Measurements from ENCODE around the gene POLG.

POLG gene

DNA sequence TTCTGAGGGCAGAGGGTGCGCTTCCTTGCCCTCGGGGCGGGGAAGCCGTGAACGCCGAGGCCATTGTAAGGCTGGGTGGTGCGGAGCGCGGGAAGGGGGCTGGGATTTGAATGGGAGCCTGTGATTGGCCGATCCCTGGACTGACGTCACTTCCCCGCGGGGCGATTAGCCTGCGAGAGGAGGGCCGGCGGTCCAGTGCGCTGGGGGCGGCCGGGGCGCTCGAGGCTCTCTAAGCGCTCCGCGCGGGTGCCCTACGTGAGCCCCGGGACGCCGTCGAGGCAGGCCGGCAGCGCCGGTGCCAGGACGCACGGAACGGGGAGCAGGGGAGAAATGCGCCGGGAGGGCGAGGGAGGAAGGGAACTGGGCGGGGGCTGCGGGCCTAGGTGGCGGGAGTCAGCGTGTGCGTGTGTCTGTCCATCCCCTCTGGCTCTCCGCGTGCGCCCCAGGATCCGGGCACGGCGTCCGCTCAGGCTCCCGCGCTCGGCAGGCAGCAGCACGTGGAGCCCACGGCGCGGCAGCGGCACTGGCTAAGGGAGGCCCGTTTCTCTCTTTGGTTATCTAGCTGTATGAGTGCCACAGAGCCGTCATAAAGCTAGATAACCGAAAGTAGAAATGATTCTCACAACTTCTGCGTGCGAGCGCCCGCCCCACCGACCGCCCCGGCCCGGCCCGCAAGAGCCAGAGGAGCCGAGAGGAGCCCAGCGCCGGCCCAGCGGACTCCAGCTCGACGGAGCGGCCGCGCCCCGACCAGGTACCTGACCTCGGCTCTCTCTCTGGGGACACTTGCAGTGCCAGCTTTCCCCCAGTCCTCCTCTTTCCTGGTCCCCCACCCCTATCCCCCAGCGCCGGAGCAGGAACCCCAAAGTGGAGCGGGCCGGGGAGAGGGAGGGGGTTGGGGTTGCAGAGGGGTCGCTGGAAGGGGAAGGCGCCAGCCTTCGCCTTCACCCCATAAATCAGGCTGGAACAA lies 33.1 kb upstream of the POLG start:
- TF ChIP-seq, protein P1, sequence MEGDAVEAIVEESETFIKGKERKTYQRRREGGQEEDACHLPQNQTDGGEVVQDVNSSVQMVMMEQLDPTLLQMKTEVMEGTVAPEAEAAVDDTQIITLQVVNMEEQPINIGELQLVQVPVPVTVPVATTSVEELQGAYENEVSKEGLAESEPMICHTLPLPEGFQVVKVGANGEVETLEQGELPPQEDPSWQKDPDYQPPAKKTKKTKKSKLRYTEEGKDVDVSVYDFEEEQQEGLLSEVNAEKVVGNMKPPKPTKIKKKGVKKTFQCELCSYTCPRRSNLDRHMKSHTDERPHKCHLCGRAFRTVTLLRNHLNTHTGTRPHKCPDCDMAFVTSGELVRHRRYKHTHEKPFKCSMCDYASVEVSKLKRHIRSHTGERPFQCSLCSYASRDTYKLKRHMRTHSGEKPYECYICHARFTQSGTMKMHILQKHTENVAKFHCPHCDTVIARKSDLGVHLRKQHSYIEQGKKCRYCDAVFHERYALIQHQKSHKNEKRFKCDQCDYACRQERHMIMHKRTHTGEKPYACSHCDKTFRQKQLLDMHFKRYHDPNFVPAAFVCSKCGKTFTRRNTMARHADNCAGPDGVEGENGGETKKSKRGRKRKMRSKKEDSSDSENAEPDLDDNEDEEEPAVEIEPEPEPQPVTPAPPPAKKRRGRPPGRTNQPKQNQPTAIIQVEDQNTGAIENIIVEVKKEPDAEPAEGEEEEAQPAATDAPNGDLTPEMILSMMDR (IDR thresholded peaks at IDR 0.05; ENCODE audit: low read depth, low read length): no peak
- no peak for DNase-seq
- H3K27me3 ChIP-seq (ENCODE audit: insufficient read depth, low read depth, severe bottlenecking): no peaks in the 10 kb centered on the region
- no peaks in the 10 kb centered on the region for H3K9me3 ChIP-seq (ENCODE audit: severe bottlenecking)
- no peak overlapping the region for H3K4me3 ChIP-seq (ENCODE audit: low read depth, low read length)
- peaks cover 75% of the 10 kb centered on the region for H3K36me3 ChIP-seq
- no peak overlapping the region for H3K27ac ChIP-seq

DNA sequence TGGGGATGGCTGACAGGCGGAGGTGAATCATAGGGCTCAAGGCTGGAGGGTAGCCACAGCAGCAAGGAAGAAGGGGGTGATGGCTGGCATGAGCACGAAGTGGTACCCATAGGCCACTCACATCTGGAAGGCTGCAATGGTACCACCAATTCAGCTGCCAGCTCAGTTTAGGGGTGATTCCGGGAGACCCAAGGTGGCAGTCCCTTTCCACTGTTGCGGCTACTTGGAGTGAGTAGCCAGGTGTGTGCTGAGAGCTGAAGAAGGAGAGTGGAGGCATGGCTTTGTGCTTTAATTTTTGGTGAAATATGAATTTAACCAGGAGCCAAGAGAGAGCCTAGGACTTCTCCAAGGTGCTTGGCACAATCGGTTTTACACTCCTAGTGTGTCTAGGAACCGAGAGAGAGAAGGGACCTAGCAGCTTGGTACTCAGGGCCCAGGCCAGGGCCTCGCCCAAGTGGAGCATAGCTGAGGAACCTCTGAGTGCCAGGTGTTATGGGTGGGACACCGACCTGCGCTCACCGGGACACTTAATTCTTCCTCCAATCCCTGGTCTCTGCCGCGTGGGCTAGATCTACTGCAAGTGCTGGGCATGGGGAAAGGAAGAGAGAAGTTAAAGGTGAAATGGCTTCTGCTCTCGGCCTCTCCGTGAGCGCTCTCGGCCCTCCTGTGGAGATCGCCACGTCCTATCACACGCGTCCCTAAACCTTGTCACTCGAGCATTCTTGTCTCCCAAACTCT lies 32.2 kb upstream of the POLG start:
- Histone ChIP-seq H3K27ac (no peak overlapping the region), H3K27me3 (ENCODE audit: insufficient read depth, low read depth, severe bottlenecking) (no peaks in the 10 kb centered on the region), H3K36me3 (peaks cover 73% of the 10 kb centered on the region), H3K4me3 (ENCODE audit: low read depth, low read length) (no peak overlapping the region), H3K9me3 (ENCODE audit: severe bottlenecking) (no peaks in the 10 kb centered on the region)
- TF ChIP-seq, protein P1 (IDR thresholded peaks at IDR 0.05; ENCODE audit: low read depth, low read length): no peak
- DNase-seq: no peak

DNA sequence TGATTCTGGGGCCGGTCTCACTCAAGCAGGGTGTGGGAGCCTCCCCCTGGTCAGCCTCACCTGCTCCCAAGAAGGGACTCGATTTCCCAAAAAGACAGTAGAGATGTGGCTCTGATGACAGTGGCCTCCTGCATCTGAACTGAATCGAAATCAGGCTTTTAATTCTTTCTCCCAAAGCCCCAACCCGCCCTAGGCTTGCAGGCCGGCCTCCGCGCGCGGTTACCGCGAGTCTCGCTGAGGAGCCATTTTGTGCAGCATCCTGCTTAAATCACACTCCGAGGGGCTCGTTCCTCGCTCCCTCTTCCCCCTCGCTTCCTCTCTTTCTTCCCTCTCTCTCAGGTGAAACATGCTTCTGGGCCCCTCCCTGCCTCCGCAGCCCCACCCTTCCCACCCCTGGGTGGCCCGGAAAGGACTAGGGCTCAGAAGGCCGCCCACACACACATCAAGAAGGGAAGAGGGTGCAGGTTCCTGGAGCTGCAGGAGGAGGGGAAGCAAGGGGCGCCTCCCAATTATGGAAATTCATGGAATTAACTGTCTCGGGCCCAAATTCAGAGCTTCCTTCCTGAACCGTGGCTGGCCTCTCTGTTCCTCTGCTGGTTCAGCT lies 30.9 kb upstream of the POLG start:
- no peak overlapping the region for H3K27ac ChIP-seq
- DNase-seq: no peak
- no peak overlapping the region for H3K4me3 ChIP-seq (ENCODE audit: low read depth, low read length)
- no peaks in the 10 kb centered on the region for H3K27me3 ChIP-seq (ENCODE audit: insufficient read depth, low read depth, severe bottlenecking)
- peaks cover 66% of the 10 kb centered on the region for H3K36me3 ChIP-seq
- TF ChIP-seq, protein P1 (IDR thresholded peaks at IDR 0.05; ENCODE audit: low read depth, low read length): no peak
- H3K9me3 ChIP-seq (ENCODE audit: severe bottlenecking): no peaks in the 10 kb centered on the region

DNA sequence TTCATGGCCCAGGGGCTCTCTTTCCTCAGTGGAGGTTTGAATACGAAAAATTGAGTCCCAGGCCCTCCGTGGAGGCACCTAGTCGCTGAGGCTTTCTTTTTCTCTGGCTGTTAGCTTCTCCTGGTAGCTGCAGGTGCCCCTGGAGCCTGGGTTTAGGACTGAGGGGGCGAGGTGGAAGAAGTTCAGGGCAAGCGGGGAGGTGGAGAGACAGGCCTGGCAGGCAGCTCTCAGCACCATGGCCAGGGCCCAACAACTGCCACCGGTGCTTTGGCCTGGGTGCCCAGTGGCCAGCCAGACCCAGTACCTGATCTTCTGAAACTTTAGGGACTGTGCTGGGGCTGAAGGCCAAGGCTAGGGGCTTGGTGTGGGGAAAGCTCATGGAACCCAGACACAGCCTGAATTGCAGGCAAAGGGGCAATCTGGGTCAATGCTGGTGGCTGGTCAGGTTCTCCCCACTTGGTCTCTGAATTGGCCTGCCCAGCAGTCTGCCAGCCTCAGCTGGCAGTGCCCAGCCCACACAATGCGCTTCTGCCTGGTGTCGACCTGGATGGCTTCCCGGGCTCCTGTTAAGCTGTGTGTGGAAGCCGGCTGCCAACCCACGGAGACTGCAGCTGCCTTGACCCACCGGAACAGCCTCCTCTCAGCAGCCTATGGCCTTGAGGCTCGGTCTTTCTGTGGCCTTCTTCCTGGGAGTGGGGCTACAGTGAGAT lies 30.3 kb upstream of the POLG start:
- peaks cover 59% of the 10 kb centered on the region for H3K36me3 ChIP-seq
- TF ChIP-seq, protein P1 (IDR thresholded peaks at IDR 0.05; ENCODE audit: low read depth, low read length): no peak
- no peak overlapping the region for H3K27ac ChIP-seq
- no peak overlapping the region for H3K4me3 ChIP-seq (ENCODE audit: low read depth, low read length)
- DNase-seq: no peak
- no peaks in the 10 kb centered on the region for H3K9me3 ChIP-seq (ENCODE audit: severe bottlenecking)
- no peaks in the 10 kb centered on the region for H3K27me3 ChIP-seq (ENCODE audit: insufficient read depth, low read depth, severe bottlenecking)

DNA sequence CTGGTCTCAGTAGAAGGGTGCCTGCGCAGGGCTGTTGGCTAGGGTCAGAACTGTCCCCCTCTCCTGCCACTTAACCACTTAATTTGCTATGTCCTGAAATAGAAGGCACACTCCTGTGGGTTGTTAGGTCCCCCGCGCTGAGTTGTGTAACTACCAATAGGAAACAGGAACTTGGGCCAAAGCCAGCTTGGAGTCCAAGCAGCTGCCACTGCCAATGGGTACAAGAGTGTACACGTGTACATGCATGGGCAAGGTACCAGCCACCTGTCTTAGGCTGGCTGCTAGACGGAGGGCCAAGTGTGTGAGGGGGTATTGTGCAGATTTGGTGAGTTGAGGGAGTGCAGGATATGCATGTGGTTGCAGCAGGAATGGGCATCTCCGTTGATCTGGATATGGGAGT lies 29.7 kb upstream of the POLG start:
- TF ChIP-seq, protein P1 (IDR thresholded peaks at IDR 0.05; ENCODE audit: low read depth, low read length): no peak
- peak overlapping the region; percentile 84 for H3K4me3 ChIP-seq (ENCODE audit: low read depth, low read length)
- H3K36me3 ChIP-seq: peaks cover 54% of the 10 kb centered on the region
- H3K9me3 ChIP-seq (ENCODE audit: severe bottlenecking): no peaks in the 10 kb centered on the region
- H3K27ac ChIP-seq: peak overlapping the region; percentile 92; the same call in 1 of the 2 replicates
- H3K27me3 ChIP-seq (ENCODE audit: insufficient read depth, low read depth, severe bottlenecking): no peaks in the 10 kb centered on the region
- DNase-seq: no peak

Data from WERI-Rb-1 (cell line).